Amniotic epithelial cell (primary cell): ENCODE data around the gene CHFR.
"Not testable (repeated sequence)": the region's sequence is repeated elsewhere in the genome, so short reads cannot be mapped to it uniquely, and the experiment has no call there.

Experiments
- DNase-seq: peaks from one replicate; pipeline ENCODE4 v3.0.0-alpha.2; 2010; ENCODE audit warnings: low read depth

The CHFR gene

GRCh38 chr12:132874175-132874574, 13.2 kb downstream of the CHFR start:
- no peak for DNase-seq

- DNase-seq: no peak
These were observed 13.7 kb downstream of the CHFR start for GRCh38 chr12:132873724-132874123.

- DNase-seq: no peak
These were observed 14.4 kb downstream of the CHFR start for GRCh38 chr12:132872975-132873421.

- no peak for DNase-seq
These were observed 15.1 kb downstream of the CHFR start for GRCh38 chr12:132872073-132872855.

- DNase-seq: no peak
These were observed 17.9 kb downstream of the CHFR start for GRCh38 chr12:132869551-132869950.

GRCh38 chr12:132866251-132866828, 21.1 kb downstream of the CHFR start:
- peak; percentile 67 for DNase-seq

GRCh38 chr12:132861558-132861957, 25.8 kb downstream of the CHFR start:
- DNase-seq: no peak

GRCh38 chr12:132858718-132859266, 28.6 kb downstream of the CHFR start:
- DNase-seq: no peak

- not testable (repeated sequence) for DNase-seq
These were observed 30.4 kb downstream of the CHFR start for GRCh38 chr12:132857019-132857418.

- no peak for DNase-seq
These were observed 30.8 kb downstream of the CHFR start for GRCh38 chr12:132856581-132856980.

- not testable (repeated sequence) for DNase-seq
These were observed 32.2 kb downstream of the CHFR start for GRCh38 chr12:132855211-132855610.

- no peak for DNase-seq
These were observed 33.9 kb downstream of the CHFR start for GRCh38 chr12:132853285-132854092.

GRCh38 chr12:132852496-132852895, 34.9 kb downstream of the CHFR start:
- no peak for DNase-seq

- DNase-seq: no peak
These were observed 35.9 kb downstream of the CHFR start for GRCh38 chr12:132851465-132851864.

GRCh38 chr12:132850291-132850690, 37.1 kb downstream of the CHFR start:
- DNase-seq: no peak

GRCh38 chr12:132848521-132848920, 38.9 kb downstream of the CHFR start:
- DNase-seq: no peak

- no peak for DNase-seq
These were observed 39.7 kb downstream of the CHFR start for GRCh38 chr12:132847363-132848356.

- not testable (repeated sequence) for DNase-seq
These were observed 42.7 kb downstream of the CHFR start for GRCh38 chr12:132844681-132845080.

GRCh38 chr12:132842449-132843045, 44.9 kb downstream of the CHFR start:
- DNase-seq: no peak

GRCh38 chr12:132841151-132841550, 46.3 kb downstream of the CHFR start:
- no peak for DNase-seq

- DNase-seq: no peak
These were observed 46.9 kb downstream of the CHFR start for GRCh38 chr12:132840536-132840935.
